CD1c-positive myeloid dendritic cell (primary cell): ENCODE measurements around the gene ITGA2.
A peak's percentile ranks its signal among the peaks of the same experiment; 100 is the strongest.
"Not testable (repeated sequence)": the region's sequence is repeated elsewhere in the genome, so short reads cannot be mapped to it uniquely, and the experiment has no call there.

Experiments used
- DNase-seq: peaks from one replicate; pipeline ENCODE4 v3.0.0-alpha.2; 2016; ENCODE audit errors: extremely low spot score

ITGA2 gene

GRCh38 chr5:53099546-53099945 lies 110.4 kb downstream of the ITGA2 start:
- DNase-seq: no peak

- DNase-seq: no peak
These were observed 111.5 kb downstream of the ITGA2 start for GRCh38 chr5:53100606-53101005.

GRCh38 chr5:53105611-53106300 lies 116.6 kb downstream of the ITGA2 start:
- DNase-seq: no peak

GRCh38 chr5:53109056-53109442 lies 119.9 kb downstream of the ITGA2 start:
- DNase-seq: peak; percentile 35

- peak; percentile 96 for DNase-seq
These were observed 120.4 kb downstream of the ITGA2 start, which contains the start of gene MOCS2 for GRCh38 chr5:53109443-53110127. Gene MOCS2 (minus strand): TSS chr5:53109757. CDS start chr5:53107174, 2,583 bp downstream.

GRCh38 chr5:53110156-53110555 lies 121.0 kb downstream of the ITGA2 start:
- peak; percentile 1 for DNase-seq

DNA sequence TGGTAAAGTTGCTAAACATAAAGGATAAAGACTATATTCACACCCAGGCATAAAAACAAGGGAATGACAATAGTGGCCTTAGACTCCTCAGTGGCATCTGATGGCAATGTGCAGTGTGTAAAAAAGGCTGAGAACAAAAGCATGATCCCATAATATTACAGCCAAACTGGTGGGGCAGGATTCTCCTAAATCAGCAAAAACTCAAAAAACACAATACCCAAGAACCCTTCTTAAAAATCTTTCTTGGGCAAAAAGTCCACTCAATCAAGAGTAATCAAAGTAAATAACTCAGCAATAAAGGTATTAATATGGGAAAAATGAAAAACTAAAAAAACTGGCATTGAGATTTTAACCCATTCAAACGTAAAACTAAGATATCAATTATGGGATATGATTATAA lies 122.0 kb downstream of the ITGA2 start:
- DNase-seq: no peak

- not testable (repeated sequence) for DNase-seq
These were observed 123.2 kb downstream of the ITGA2 start for GRCh38 chr5:53112307-53112706.

DNA sequence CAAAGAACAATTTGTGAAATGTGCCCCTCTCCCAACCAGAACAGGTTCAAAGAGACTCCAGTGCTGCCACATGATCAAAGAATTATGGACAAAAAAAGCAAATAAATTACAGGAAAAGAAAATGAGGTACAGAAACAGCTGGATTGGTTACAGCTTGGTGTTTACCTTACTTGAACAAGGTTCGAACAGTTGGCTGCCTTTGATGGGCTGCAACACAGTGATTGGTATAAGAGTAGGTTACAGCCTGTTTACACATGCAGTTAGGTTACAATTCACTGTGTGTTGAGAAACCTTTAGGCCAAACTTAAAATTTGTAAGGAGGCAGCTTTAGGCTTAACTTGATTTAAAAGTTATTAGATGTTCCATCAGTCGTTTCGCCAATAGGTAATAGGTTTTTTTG lies 123.8 kb downstream of the ITGA2 start:
- DNase-seq: no peak

GRCh38 chr5:53113947-53114346 lies 124.8 kb downstream of the ITGA2 start:
- no peak for DNase-seq

DNA sequence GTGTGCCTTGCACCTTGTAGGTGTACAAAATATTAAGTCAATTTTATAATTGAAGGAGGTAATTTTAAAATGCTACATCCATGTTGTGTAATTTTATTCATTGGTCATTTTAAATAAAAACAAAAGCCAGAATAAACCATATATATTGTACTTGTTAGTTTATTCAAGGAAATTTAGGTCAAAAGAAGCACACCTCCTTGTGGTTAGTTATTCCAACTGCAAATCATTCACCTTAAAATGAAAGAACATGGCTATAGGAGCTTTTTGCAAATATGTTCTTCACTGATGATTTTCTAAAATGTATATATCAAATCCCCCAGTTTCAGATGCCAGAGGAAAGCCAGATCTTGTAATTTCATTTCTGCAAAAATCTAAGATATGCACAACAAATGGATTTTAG lies 125.8 kb downstream of the ITGA2 start:
- DNase-seq: no peak

DNA sequence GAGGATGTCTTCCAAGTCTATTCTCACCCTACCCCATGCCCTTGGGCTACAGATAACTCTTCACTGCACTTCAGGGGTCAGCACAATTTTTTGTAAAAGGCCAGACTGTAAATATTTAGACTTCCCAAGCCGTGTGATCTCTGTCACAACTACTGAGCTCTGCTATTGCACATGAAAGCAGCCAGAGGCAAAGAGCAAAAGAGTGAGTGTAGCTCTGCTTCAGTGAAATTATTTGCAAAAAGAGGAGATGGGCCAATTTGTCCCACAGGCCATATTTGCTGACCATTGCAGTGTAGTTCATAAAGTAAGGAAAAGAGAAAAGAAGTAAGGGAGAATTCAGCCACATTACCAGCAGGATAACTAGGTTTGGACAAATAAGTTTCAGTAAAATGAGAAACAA lies 127.4 kb downstream of the ITGA2 start:
- no peak for DNase-seq

GRCh38 chr5:53118879-53119278 lies 129.7 kb downstream of the ITGA2 start:
- no peak for DNase-seq

GRCh38 chr5:53120165-53120564 lies 131.0 kb downstream of the ITGA2 start:
- no peak for DNase-seq

DNA sequence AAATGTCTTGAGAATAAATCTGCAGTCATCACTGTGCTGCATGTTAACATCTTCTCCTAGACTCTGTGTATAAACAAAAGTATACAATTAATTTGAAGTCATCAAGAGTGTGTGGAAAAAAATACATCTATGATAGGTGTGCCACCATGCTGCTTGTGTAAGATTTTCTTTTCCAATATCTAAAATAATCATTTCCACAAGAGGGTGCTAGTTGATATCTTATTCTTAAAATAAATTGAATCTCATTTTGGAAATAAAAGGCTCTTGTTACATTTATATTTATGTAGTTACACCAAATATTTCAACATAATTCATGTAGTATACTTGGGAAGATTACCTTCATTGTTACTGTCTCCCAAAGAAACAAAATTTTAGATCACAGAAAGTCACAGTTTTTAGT lies 134.6 kb downstream of the ITGA2 start:
- no peak for DNase-seq

- no peak for DNase-seq
These were observed 137.4 kb downstream of the ITGA2 start for GRCh38 chr5:53126521-53126920.

DNA sequence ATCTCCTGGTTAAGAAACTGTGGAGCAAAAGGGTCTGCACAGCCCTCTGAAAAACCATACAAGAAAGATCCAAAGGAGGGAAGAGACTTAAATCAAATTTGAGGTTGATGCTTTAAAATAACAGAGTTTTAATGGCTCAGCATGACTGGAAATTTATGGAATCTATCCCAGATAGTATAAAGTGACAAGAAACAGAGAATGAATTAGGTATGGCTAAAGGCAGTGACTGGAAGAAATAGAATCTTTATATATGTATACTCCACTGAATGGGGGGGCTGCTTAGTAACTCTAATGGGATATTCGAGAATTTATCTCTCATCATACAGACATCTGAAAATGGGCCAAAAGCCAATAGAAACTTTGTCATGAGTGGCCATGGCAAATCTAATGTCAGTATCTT lies 138.0 kb downstream of the ITGA2 start:
- DNase-seq: no peak

GRCh38 chr5:53128481-53128880 lies 139.3 kb downstream of the ITGA2 start:
- DNase-seq: no peak

- no peak for DNase-seq
These were observed 141.1 kb downstream of the ITGA2 start for GRCh38 chr5:53130266-53130665.

GRCh38 chr5:53133020-53133419 lies 143.9 kb downstream of the ITGA2 start:
- DNase-seq: no peak
